Activated T-helper 1 cell treated with anti-CD3 and anti-CD28 coated beads, Interleukin-2, amount 50 U/mL, for 16 hours (primary cell): Measurements from ENCODE around the gene OR2T6.
"Not testable (repeated sequence)": the region's sequence is repeated elsewhere in the genome, so short reads cannot be mapped to it uniquely, and the experiment has no call there.

Experiments
- DNase-seq, 2 donors: peaks; one replicate each; pipeline ENCODE4 v3.0.0-alpha.2; 2020; ENCODE audit warnings: low read depth in 1 of 2, low spot score in 1 of 2

Gene OR2T6

GRCh38 chr1:248375446-248375845, at the start of gene OR2T6:
TSS of gene OR2T6 (plus strand) at chr1:248375746. CDS start at chr1:248387609, 11,863 bp downstream.
- no peak for DNase-seq

DNA sequence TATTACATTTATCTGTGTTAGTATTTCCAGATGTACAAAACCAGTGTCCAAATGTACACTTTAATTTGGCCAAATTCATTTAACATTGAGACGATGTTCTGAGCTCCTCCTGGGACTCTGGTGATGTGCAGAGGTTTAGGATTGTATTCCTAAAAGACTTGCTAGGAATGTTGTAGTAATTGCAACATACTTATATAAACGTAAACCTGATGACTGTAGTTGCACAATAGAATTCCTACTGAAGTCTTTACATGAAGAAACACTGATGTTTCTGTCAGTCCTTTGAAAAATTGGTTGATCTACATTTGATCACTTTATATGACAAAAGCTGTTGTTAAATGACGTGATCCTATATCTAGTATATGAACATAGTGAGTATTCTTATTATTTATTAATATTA, 32.1 kb upstream of the OR2T6 start:
- no peak for DNase-seq

DNA sequence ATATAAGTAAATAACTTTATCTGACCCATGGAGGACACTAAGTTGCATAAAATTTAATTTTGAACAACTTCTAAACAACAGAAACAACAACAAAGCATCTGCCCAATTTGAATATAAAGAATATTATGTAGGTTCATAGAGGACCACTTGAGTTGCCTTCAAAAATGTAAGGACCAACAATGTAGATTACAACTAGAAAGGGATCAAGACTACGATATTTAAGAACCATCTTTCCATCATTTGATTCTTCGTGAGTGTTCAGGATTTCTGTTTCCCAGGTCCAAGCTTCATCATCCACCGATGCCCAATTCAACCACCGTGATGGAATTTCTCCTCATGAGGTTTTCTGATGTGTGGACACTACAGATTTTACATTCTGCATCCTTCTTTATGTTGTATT, 27.1 kb upstream of the OR2T6 start, which contains the start of gene OR14C36:
Gene OR14C36, plus strand, starts transcription at position 301 of the 400 bp plus-strand sequence. Its CDS starts 0 bp downstream, at position 301.
- no peak for DNase-seq

GRCh38 chr1:248359415-248359814, 16.1 kb upstream of the OR2T6 start:
- no peak for DNase-seq

- DNase-seq, result no peak
Measured at GRCh38 chr1:248361121-248361715, 14.3 kb upstream of the OR2T6 start, which contains the start of gene OR2T4. TSS of gene OR2T4 (plus strand) at chr1:248361665. CDS start at chr1:248361665, 0 bp downstream.

- DNase-seq, result no peak
Measured at GRCh38 chr1:248366609-248367008, 8.9 kb upstream of the OR2T6 start.

- DNase-seq, result no peak
Measured at GRCh38 chr1:248372394-248372793, 3.2 kb upstream of the OR2T6 start.

DNA sequence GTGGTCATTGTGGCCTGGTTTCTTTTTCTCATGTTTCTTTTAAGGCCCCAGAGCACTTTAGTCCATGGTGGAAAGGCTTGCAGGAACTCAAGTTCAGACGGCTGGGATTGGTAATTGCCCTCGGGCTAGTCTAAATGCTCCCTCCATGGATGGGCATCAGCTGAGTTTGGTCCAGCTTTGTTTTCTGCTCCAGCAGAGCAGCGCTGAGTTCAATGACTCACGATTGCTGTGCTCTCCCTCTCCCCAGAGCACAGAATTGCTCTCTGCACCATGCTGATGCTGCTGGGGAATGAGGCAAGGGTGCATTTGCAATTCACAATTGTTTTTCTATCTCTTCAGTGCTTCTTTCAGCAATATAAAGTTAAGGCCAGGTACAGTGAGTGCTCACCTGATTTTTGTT, 1.8 kb upstream of the OR2T6 start:
- DNase-seq, result no peak

GRCh38 chr1:248376916-248377315, 1.4 kb downstream of the OR2T6 start:
- no peak for DNase-seq

DNA sequence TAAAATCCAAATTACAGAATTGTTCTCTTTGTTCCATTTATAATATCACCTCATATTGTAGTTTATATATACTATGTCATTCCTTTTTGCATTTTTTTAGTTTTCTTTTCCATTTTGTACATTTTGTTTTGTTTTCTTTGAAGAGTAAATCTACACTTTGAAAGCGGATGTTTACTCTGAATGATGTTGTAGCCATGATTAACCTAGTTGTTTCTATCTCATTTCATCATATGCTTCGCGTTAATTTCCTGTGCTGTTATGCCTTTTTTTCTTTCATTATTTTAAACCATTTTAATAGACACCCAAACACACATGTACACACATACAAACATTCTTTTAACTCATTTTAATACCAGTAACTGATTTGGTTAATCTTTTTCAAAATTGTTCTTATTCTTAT, 5.3 kb downstream of the OR2T6 start:
- DNase-seq, result no peak

DNA sequence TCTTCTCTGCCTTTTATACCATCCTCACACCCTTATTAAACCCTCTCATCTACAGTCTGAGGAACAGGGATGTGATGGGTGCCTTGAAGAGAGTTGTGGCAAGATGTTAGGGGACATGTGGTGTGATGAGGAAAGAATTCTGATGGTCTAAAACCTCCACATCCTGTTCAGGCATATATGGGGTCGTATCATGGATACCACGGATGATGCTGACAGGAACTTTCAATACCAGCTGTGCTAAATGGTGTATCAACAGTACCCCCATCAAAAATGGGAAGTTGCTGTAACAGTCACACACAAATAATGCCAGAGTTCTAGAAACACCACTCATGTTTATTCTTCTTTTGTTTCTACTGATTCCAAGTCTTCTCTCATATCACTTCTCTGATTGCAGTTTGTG, 12.9 kb downstream of the OR2T6 start:
- DNase-seq, result no peak

DNA sequence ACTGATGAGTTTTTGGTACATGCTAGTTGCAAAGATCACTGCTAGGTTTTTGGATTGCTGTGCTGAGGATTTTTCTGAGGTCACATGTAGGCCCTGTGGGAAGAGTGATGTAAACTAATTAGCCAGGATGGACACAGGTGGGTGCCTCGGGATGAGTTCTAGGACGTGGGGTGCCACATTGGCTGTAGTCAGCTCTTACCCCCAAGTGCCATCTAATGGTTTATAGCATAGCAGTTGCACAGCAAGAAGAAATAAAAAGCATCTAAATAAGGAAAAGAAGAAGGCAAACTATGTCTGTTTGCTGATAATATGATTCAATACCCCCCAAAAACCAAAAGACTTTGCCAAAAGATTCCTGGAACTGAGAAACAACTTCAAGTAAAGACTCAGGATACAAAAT, 17.5 kb downstream of the OR2T6 start:
- DNase-seq, result no peak

DNA sequence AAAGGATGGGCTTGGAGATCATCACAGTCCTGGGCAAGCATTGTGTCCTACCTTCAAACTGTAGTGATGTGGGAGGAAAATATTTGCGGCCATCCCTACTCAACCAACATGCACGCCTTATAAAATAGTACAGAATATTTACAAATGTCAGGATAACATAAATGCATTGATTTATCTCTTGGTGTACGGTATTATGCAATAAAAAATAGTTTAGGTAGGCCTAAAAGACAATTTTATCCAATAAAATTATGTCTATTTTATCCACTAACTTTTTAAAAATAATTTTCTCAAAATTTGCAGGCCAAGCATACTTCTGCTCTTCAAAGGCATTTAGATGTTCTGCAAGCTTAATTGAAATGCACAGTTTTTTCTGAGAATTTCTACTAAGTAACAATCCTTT, 27.2 kb downstream of the OR2T6 start, which contains the start of gene OR2T1:
Gene OR2T1, plus strand, starts transcription at position 301 of the 400 bp plus-strand sequence. CDS start 3,100 bp downstream, outside the sequence.
- no peak for DNase-seq

GRCh38 chr1:248404024-248404423, 28.5 kb downstream of the OR2T6 start:
- DNase-seq, result no peak

GRCh38 chr1:248406721-248407692, 31.5 kb downstream of the OR2T6 start:
- DNase-seq, result no peak

- DNase-seq, result no peak
Measured at GRCh38 chr1:248416226-248416625, 40.7 kb downstream of the OR2T6 start.

DNA sequence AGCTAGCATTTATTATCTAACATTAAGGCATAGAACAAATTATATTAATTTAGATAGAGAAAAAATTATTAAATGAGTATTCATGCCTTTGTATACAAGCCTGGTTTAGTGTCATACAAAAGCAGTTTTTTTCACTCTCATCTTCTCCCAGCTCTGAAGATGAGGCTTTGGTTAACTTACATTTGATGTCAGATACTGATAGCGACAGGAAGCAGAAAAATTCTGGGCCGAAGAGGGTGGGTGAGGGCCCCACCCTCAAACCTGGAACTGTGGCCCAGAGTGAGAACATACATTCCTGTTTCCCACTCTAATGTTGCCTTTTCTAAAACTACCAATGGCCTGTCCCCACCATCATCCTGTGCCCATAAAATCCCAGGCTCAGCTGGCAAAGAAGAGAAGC, 42.3 kb downstream of the OR2T6 start:
- DNase-seq, result no peak

GRCh38 chr1:248421384-248421783, 45.8 kb downstream of the OR2T6 start:
- DNase-seq, result no peak

DNA sequence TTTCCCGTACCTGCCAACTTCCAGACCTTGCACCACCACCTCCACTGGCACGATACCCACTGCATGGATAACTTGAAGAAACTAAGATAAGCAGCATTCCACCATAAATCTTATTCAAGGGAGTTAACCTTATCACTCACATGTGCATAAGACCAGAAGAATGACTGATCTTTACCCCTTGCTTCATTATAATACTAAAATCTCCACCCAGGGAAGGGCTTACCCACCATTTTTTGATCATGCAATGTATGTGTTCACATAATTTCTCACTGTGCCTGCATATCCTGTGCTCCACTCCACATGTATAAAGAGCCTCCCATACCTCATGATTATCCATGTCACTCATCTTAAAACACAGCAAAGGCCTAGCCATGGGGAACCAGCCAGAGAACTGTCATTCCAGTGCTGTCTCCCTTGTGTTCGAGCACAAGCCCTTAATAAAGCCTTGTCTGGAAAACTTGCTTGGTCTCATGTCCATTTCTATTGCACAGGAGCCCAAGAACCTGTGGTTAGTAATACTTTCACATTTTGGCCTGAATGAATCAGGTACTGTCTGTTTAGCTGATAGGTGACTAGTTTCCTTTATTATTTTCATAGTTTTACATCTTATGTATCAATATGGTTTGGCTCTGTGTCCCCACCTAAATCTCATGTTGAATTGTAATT, 52.1 kb downstream of the OR2T6 start:
- DNase-seq, result not testable (repeated sequence)

- DNase-seq, result not testable (repeated sequence)
Measured at GRCh38 chr1:248428192-248428533, 52.6 kb downstream of the OR2T6 start.

DNA sequence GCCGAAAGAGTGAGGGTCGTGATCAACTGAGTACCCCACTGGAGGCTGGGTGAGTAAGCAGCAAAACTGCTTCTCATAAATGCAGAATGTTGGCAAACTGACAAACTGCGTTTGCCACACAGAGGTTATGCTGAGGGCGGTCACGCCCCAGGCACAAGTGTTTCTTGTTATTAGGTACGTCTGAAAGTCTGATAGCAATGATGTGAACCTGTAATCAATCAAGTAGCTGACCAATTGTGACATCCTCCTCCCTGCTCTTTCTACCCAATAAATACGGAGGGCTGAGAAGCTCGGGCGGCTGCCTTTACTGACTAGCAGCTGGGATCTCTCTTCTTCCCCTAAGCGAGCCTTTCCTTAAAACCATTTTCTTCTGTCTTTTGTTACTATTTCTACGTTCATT, 56.1 kb downstream of the OR2T6 start:
- not testable (repeated sequence) for DNase-seq

GRCh38 chr1:248432201-248432600, 56.7 kb downstream of the OR2T6 start:
- not testable (repeated sequence) for DNase-seq
